Measurements from ENCODE around the gene DACT2.
"Not testable (repeated sequence)": the region's sequence is repeated elsewhere in the genome, so short reads cannot be mapped to it uniquely, and the experiment has no call there.

DACT2 gene

DNA sequence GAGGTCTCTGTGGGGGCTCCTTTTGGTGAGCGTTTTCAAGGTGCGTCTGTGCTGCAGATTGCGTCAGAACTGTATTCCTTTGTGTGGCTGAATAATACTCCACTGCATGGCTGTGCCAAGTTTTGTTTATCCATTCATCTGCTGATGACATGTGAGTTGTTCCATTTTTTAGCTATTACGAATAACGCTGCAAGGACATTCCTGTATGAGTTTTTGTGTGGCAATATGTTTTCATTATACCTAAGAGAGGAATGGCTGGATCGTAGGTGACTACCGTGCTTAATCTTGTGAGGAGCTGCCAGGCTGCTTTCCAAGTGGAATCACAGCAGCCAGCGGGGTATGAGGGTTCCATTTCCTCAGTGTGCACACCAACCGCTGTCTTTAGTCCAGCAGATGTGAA lies 1.1 kb upstream of the DACT2 start:
- DNase-seq, result no peak

DNA sequence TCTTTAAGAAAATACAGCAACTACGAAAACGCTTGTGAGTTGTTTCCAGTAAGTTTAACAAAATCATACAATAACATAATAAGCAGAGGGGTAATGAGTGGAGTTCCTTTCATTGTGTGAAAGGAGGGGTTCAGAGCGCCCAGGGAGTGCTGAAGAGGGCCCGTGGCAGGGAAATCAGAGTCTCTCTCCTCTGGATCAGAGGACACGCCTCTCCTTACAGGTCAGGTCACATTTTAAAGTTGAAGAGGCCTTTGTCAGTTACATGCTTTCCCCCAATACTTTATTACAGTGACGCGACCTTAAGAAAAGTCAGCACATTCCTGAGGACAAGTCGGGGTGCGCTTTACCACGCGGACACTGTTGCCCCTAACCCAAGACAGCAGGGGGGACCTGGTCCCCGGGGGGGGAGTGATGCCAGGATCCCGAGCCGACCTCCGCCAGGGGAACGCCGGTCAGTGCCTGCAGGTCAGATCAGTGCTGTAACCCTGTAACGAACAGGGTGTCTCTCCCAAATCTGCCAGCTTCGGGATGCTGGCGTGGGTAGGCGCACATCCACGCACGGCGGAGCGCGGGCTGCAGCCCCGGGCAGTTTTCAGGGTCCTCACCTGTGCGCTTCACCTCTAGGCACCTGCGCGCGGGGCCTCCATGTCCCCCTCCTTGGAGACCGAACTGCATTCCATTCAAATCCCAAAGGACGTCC lies 848 bp downstream of the DACT2 start:
- no peak for DNase-seq

DNA sequence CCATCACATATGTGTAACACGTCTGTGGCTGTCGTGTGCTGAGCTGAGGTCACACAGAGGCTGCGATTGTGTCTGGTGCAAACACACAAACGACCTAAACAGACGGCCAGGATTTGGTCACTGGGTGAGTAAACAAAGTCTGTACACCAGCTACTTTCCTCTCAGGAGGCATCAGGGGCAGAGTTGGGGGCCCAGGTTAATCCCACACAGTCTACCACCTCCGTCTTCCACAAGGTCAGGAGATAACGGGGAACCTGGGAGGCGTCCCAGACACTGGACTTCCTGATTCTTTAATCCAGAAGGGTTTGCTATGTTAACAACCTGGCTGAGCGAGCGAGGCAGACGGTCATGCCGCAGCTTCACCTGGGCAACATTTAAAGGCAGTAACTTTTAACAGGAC lies 1.5 kb downstream of the DACT2 start:
- DNase-seq, result no peak

DNA sequence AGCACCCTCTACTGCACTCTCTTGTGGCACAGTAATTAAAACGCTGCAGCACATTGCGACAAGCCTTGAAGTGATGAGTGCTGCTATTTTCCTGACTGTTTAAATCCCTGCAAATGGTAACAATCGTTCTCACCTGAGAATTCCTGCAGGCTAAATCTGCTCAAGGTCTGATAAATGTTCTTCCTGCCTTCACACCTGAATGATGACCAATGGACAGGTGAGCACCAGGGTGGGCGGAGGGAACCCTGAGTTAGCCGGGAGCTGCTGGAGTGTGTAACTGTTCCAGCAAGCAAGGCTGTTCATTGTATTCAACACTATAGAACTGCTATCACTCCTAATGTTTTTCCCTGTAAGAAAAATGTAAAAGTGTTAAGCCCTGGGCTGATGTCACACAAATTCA lies 4.0 kb downstream of the DACT2 start:
- DNase-seq, result no peak

DNA sequence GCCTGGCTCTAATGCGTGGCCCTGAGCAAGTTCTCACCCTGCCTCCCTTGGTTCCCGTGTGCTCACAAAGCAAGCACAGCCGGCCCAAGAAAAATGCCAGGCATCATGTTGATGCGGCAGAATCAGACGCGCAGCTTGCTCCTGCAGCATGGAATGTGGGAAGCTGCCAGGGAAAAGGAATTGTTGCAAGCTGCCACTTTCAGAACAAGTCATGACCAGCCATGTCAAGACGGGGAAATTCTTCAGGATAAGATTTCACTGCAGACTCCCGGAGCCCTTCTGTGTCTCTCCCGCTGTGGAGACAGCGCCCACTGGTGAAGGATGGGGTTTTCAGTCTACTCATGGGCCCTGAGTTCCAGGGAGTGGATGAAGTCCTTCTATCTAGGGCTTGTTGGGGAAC lies 4.6 kb downstream of the DACT2 start:
- DNase-seq, result no peak

DNA sequence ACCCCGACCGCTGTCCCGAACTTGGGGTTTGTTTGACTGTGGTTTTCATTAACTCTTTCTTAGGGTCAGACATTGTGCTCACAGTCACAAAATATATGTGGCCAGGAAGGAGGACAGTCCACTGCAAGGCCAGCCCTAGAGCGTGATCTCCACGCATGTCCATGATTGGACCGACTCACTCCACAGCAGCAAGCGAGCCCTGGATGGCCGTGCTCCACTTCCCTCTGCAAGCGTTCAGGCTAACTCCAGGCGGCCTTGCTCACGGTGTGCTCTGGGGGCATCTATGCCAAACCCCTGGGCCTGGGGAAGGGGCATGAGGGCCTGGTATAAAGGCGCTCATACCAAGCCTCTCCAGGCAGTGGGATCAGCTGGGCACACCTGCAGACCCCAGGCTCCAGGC lies 5.6 kb downstream of the DACT2 start:
- DNase-seq, result no peak

DNA sequence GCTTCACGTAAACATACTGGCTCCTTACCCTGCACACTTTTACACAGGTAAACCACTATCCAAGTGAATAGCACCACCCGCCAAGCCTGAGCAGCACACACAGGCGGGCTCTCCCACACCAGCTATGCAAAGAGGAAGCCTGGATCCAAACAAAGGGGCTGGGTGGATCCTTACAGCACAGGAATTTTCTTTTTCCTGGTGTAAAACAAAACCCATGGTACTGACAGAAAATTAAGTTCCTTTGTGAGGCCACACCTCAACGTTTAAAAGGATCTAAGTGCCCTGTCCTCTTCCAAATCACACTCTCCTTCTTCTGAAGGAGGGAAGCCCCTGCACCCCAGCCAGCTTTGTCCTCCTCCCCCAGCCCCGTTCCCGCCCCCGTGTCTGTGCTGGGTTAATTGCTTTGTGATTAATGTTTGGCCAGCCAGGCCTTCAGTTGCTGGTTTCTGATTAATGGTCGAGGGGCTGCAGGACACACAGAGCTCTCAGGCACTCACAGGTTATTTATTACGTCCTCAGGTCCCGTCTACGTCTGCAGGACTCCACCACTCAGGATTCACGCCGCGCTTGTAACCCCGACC lies 6.1 kb downstream of the DACT2 start:
- DNase-seq, result no peak

DNA sequence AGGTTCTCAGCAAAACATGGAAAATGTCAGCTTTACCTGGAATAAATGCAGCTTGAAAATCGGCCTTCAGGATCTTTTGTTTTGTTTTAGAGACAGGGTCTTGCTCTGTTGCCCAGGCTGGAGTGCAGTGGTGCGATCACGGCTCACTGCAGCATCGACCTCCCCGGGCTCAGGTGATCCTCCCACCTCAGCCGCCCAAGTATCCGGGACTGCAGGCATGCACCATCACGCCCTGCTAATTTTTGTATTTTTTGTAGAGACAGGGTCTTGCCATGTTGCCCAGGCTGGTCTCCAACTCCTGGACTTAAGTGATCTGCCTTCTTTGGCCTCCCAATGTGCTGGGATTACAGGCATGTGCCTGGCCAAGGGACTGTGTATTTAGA lies 7.5 kb downstream of the DACT2 start:
- DNase-seq, result not testable (repeated sequence)

DNA sequence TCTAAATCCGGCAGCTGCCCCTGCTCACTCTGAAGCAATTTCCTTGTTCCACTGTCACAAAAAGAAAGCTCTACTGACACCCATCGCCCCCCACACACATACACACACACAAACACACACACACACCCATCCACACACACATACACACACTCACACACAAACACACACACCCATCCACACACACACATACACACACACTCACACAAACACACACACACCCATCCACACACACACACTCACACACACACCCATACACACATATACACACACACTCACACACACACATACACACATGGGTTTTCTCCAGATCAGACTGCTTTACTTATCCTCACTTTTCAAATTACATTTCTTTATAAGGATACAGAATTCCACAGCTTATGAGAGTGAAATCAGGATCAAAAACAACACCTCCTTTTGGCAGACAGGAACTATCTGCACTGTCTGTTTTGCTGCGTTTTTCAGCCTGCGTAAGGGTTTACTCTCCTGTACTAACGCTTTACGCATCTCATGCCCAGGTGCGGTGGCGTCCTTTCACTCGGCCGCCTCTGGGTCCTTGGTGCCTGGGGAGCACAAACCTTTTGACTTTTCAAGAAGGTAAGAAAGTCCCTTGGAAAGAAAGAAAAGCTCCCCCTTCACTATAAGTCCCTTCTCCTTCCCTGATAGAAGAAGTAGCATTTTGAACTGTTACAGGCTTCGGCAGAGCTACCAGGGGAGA lies 8.0 kb downstream of the DACT2 start:
- DNase-seq, result no peak

DNA sequence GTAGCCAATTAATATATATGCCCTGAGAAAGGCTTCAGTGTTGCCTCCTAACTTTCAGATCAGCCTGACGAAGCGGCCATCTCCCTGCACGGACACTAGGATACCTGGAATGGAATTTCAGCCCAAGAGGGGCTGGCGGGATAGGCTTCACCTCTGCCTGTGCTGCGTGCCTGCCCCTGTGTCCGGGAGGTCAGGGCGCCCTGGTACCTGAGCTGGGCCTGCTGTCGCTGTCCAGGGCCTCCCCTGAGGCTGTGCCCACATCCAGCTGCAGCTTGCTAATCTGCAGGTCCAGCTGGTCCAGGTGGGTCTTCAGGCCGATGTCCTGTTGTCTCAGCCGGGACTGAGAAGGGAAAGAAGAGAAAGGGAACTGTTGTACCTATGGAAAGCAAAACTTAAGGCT lies 8.6 kb downstream of the DACT2 start:
- no peak for DNase-seq

DNA sequence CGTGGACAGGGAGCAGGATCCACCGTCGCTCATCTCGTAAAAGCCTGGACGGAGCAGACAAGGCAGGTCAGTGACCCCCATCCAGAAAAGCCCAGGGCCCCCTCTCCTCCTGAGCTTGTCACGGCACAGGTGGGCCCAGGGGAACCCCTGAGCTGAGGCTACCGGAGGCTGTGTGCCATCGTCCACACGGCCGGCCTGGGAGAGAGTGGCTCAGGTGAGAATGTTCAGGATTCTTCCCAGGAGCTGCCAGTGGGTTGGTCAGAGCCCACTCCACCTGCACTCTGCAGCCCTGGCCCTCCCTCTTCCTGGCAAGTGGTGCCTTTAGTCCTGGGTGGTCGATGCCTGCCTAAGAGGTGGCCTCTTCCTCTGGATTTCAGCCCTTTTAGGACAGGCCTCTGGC lies 9.2 kb downstream of the DACT2 start:
- no peak for DNase-seq

DNA sequence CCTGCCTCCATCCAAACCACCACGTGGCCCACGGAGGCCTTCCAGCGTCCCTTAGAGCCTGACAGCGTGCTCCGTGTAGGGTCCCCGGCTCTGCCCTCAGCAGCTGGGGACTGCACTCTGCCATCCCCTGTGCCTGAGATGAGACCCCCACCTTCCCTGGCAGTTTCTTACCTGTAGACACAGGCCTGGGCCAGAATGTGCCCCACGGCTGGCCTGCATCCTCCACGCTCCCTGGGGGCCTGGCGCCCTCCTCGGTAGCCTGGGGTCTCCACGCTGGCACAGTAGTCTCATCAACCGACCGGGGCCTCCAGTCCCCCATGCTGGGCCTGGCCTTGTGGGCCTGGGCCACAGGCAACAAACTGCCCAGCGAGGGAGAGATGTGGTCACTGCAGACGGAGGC lies 9.6 kb downstream of the DACT2 start:
- no peak for DNase-seq

DNA sequence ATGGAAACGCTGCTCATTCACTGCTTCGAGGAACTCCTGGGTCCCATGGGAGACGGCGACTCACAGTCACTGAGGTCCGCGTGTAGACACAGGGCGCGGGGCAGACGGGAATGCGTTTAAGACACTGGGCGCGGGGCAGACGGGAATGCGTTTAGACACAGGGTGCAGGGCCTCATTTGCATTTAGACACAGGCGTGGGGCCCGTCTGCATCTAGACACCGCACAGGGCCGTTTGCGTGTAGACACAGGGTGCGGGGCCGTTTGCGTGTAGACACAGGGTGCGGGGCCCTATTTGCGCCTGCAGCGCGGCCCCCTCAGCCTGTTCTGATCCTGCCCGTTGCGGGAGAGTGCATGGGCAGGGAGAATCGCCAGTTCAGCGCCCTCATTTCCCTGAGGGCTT lies 10.4 kb downstream of the DACT2 start:
- DNase-seq, result no peak

DNA sequence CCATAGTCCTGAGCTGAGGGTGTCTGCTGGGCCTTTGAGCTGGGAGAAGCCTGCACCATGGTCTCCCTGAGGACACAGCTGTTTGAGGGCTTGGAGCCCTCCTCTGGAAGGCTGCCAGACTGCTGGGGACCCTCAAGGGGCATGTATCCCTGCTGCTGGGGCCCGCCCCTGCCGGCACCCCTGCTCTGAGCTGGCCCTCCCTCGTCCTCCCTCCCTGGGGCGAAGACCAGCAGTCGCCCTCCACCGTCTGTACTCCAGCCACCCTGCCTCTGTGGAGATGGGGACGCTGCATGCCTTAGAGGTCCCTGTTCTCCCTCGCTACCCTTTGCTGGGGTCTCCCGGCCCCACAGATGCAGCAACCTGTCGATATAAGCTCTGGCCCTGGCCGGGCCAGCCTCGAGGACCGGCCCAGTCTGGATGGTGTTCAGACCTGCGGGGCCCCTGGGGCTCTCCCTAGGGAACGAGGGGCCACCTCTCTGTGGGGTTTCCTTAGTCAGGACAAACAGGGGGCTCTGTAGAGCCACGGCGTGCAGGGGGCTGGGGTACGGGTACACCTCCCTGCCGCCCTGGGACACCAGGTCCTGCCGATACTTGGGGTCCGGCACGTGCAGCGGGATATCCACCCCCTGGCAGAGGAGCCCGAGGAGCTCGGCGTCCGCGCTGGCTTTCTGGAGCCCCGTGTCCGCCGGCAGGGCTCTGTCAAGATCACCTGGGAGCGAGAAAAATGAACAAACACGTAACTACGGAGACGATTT lies 11.0 kb downstream of the DACT2 start:
- DNase-seq, result no peak

DNA sequence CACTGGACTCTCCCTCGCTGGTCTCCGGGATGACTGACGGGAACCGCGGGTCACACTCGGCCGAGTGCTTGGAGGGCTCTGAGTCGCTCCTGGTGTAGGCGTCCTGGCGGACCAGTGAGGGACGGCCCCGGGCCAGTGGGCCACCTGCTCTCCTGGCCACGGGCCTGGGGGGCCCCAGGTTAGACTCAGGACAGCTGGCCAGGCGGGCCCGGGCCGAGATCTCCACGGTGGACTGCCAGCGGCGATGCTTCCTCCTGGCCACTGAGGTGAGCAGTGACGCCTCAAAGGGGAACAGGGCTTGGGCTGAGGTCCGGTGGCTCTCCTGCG lies 11.9 kb downstream of the DACT2 start:
- DNase-seq, result no peak

DNA sequence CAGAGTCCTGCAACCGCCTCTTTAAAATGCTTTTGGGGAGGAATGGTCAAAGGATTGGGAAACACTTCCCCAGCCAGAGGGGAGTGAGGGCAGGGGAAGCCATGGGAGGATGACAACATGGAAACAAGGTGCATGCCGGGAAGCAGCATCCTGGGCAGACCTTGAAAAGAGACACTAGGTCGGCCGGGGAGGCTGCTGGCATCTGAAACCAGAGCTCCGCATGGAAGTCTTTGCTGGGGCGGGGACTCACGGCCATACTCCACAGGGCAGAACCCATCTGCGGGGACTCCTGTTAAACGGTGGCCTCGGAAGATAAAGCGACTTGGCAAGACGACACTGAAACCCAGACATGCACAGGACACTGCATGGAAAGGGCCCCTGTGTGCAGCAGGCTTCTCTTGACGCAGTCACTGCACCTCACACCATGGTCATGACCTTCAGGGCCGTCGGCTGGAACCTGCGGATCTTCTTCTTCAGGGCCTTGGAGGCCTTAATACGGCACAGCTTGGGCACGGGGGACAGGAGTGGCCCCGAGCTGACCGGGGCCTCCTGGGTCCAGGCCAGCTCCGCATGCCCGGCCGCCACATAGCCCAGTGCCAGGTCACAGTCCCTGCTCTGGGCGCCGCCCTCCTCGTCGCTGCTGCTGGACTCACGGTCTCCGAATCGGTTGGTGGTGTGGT lies 12.4 kb downstream of the DACT2 start:
- DNase-seq, result no peak

DNA sequence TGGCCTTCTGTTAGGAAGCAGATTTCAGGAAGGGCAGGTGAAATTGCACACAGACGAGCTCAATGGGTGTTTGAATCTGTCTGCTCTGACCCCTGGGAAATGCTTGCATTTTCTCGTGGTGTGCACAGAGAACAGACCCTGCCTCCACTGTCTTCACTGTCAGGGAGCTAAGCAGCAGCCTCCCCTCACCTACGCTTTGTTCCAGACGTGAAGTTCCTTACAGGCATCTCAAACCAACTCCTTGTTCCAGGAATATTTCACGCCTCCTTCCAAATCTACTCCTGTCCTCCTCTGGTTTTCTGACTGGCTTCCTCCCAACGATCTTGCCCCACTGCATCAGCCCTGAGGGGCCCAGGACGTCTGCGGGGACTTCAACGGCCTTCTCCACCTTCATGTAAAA lies 13.7 kb downstream of the DACT2 start:
- no peak for DNase-seq

DNA sequence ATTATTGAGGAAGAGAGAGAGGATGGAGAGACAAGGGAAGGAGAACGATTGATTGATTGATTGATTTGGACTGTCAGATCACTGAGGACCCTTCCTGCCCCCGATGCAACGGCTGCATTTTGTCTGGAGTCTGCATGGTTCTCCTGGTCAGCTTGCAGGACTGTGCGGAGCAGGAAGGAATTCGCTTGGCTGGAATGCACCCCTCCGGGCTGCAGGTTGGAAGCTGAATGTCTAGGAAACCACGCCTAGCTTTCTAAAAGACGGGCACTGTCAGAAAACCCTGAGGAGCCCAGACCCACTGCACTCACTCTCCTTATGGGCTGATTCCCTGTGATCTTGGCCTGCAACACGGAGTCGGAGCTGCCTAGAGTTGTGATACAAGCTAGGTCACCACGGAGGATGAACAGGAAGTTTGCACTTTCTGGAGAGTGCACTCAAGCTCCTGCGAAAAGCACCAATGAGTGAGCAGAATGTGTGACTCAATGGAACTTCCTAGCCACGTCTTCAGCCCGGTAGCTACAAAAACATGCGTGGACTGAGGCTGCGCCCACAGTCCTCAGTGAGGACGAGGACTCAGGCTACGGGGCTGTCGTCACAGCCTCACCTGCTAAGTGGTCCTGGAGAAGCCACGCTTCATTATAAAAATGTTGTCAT lies 14.4 kb downstream of the DACT2 start:
- no peak for DNase-seq

DNA sequence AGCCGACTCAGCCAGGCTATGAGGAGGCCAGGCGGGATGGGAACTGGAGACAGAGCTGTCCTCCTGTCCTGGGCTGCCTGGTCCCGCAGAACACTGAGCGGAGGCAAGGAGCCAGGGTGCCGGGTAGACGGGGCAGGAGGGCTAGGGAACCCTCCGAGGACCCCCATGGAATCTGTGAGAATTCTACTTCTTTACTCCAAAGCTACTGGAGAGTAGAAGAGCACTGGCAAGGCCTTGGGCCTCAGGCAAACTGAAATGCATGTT lies 14.9 kb downstream of the DACT2 start:
- no peak for DNase-seq

DNA sequence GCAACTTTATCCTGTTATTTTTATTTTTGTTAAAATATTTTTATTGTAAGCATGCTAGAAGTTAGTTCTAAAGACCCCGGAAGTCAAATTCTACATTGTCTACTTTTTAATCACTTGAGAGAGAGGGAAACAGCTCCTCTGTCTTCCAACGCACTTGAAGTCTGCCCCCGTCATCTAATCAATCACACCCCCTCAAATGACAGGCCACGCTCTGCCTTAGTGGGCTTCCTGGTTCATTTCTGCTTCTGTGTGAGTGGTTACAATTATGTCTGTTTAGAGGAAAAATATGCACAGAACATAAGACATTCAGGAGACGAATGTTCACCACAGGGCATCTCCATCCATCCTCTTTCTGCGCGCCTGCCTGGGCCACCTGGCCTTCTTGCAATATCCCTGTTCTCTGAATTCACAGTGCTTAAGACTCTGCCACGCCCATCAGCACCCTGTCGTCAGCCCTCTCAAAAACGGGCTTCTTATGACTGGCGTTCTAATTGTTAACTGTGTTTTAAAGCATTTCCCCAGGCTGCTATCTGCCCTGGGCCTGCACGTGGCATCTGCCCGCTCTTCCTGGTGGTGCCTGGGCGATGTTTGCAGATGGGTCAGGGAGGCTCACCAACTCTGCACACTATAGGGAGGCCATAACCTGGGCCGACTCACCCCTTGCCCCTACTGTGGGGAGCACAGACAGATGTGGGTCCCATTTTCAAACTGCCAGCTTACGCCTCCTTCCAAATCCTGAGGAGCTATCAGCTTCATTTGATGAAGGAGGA lies 15.4 kb downstream of the DACT2 start:
- DNase-seq, result no peak

DNA sequence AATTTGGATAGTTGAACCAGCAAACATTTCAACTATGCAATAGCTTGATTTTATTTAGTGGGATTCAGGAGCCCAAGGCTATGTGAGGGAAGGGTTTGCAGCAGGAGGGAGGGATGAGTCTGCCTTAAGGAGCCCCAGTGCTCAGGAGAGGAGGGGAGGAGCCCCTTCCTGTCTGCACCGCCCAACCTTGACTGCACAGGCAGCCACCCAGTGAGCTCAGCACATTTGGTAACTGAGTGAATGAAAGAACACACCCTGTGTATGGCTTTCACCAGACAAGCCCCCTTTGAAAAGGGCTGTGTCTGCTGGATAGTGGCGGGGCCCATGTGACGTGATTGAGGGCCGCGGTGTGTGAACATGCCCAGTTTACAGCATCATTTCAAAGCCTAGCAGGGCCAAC lies 17.0 kb downstream of the DACT2 start:
- DNase-seq, result no peak

DNA sequence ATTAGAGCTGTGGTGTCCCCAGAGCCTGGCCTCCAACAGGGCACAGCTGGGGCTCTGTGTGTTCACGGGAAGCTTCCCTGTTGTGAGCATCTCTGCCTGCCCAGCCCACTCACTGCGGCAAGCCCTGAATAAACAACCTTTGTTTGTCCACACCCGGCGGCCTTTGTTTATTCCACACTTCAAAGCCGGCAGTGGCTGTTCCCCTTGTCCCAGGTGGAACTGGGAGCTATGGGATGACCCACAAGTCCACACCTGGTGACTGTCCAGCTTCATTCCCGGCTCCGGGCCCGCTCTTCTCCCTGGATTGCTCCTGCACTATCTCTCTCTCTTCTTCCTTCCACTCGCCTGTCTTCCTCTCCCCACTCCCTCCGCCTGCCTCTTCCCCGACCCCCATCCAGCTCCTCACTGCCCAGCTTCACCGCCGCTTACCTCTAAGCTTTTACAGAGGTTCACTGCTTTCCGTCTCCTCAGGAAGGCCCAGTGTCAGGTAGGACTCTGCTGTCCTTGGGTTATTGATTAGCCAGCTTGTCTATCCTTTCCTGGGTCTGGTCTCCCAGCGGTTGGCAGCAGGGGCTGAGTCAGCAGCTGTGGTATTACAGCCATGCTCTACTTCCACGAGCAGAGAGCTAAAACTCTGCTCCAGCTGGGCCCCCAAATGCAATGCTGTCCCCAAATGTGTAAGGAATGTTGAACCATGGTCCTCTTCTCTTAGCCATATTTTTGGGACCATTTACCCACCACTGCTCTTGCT lies 17.8 kb downstream of the DACT2 start:
- no peak for DNase-seq
